ENCODE measurements around the gene MIOX. TPM values are rescaled to one million over a fixed set of nuclear protein-coding genes. Genes with fewer than 3 reads are reported as not detected.

The MIOX gene
- total RNA-seq, 1 experiment from 2014 or later = 1.4 TPM

- Histone ChIP-seq H3K9ac (ENCODE audit: extremely low read depth, insufficient read length, low read length) (no peak overlapping the region), H3K23ac (ENCODE audit: insufficient read length, low read depth, low read length) (no peak overlapping the region), H2BK15ac (ENCODE audit: low read depth, low read length) (no peak overlapping the region), H2BK12ac (ENCODE audit: insufficient read length, low read depth, low read length) (no peak overlapping the region), H2AFZ (ENCODE audit: low read length) (no peak overlapping the region), H3K27ac (ENCODE audit: insufficient read length, low read depth, low read length) (no peak overlapping the region), H2BK5ac (ENCODE audit: insufficient read length, low read length) (no peak overlapping the region), H3K9me3 (ENCODE audit: control insufficient read depth, low read depth, low read length) (no peaks in the 10 kb centered on the region), H2BK120ac (ENCODE audit: low read depth, low read length, poor library complexity, severe bottlenecking) (no peak overlapping the region), H3K56ac (ENCODE audit: insufficient read length, low read depth, low read length) (no peak overlapping the region), H3K27me3 (ENCODE audit: insufficient read depth, low read length) (no peaks in the 10 kb centered on the region), H3K4me1 (ENCODE audit: insufficient read depth, low read length) (no peaks in the 10 kb centered on the region), H3K79me1 (ENCODE audit: insufficient read depth, low read depth, low read length, poor library complexity, severe bottlenecking) (no peaks in the 10 kb centered on the region), H3K23me2 (ENCODE audit: insufficient read length, low read depth, low read length, poor library complexity, severe bottlenecking) (no peaks in the 10 kb centered on the region), H3K79me2 (ENCODE audit: insufficient read depth, low read length) (no peaks in the 10 kb centered on the region), H4K20me1 (ENCODE audit: control insufficient read depth, insufficient read depth, insufficient read length) (peaks cover 5% of the 10 kb centered on the region), H4K8ac (replicated peaks; ENCODE audit: insufficient read length, low read depth, low read length) (no peak overlapping the region), H4K5ac (ENCODE audit: insufficient read length, low read depth, low read length) (no peak overlapping the region), H4K91ac (ENCODE audit: insufficient read length, low read depth, low read length) (no peak overlapping the region), H3K14ac (ENCODE audit: insufficient read depth, low read length) (no peak overlapping the region), H2BK20ac (ENCODE audit: low read depth, low read length, poor library complexity, severe bottlenecking) (no peak overlapping the region), H3K4me2 (ENCODE audit: insufficient read depth, insufficient read length, low read length) (no peak overlapping the region), H3K18ac (ENCODE audit: insufficient read length, low read depth, low read length) (no peak overlapping the region), H2AK5ac (ENCODE audit: insufficient read length, low read length) (no peak overlapping the region), H3K4ac (ENCODE audit: low read depth, low read length) (no peak overlapping the region), H3T11ph (ENCODE audit: low read length) (no peak overlapping the region)
- WGBS (ENCODE audit: extremely low coverage, insufficient read length, low lambda C conversion rate) = no CpG with 5 or more reads among the region's 18 CpGs
- no peak overlapping the region for H3K27ac Mint-ChIP-seq
- H3K4me1 Mint-ChIP-seq = no peaks in the 10 kb centered on the region
- H3K36me3 Mint-ChIP-seq (ENCODE audit: insufficient read depth in 1 of 3, low read depth in 3 of 3) = peaks cover 23 to 73% (median 72%) of the 10 kb centered on the region in 3 experiments
- TF ChIP-seq CTCF (conservative IDR thresholded peaks at IDR 0.05) = no peak
- no peak for DNase-seq
- H3K9me3 Mint-ChIP-seq = no peaks in the 10 kb centered on the region; a peak in 1 of 5 replicates
- no peaks in the 10 kb centered on the region for H3K27me3 Mint-ChIP-seq (ENCODE audit: low read depth)
- no peak overlapping the region for H3K4me3 Mint-ChIP-seq
Observed at GRCh38 chr22:50455201-50455600, 31.5 kb upstream of the MIOX start.

All from H9 (cell line).